Epithelial cell of proximal tubule (primary cell): ENCODE results near the gene PAPOLA. TPM values are rescaled to one million over a fixed set of nuclear protein-coding genes. Genes with fewer than 3 reads are reported as not detected.

Experiments
- DNase-seq: peaks from one replicate; pipeline ENCODE4 v3.0.0-alpha.2; 2011; ENCODE audit warnings: low read depth
- H3K4me3 ChIP-seq: 2 replicates; pipeline ENCODE4 v1.5.1; 2011; ENCODE audit warnings: low read depth, mild to moderate bottlenecking, low read length
- total RNA-seq: library from RNA; depleted of rRNA; stranded (reverse); fragments of >200 nt; gene quantifications from 2 replicates; pipeline ENCODE4 v1.2.3, GENCODE V29; 2015
- TF ChIP-seq, protein P1 (sequence below): conservative IDR thresholded peaks from 2 replicates; pipeline ENCODE4 v1.5.1; 2012; ENCODE audit warnings: low read depth, mild to moderate bottlenecking, low read length

Gene PAPOLA
- total RNA-seq, 1 donor from 2014 or later = 57.7 TPM

DNA sequence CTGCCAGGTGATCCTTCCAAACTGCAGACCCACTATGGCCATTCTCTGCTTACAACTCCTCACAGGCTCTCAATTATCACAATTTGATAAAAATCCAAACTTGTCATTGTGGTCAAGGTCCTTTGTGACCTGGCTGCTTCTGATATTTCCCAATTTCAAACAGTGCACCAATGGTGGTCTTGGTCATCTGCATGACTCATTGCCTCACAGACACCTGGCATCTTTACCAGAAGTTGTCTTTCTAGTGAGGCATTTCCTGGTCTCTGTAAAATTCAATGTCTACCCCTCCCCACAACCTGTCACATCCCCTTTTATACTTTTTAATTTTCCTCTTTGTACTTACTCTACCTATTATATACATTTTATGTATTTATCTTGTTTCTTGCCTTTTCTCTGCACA is 17.8 kb upstream of the PAPOLA start:
- no peak overlapping the region for H3K4me3 ChIP-seq
- TF ChIP-seq, protein P1, sequence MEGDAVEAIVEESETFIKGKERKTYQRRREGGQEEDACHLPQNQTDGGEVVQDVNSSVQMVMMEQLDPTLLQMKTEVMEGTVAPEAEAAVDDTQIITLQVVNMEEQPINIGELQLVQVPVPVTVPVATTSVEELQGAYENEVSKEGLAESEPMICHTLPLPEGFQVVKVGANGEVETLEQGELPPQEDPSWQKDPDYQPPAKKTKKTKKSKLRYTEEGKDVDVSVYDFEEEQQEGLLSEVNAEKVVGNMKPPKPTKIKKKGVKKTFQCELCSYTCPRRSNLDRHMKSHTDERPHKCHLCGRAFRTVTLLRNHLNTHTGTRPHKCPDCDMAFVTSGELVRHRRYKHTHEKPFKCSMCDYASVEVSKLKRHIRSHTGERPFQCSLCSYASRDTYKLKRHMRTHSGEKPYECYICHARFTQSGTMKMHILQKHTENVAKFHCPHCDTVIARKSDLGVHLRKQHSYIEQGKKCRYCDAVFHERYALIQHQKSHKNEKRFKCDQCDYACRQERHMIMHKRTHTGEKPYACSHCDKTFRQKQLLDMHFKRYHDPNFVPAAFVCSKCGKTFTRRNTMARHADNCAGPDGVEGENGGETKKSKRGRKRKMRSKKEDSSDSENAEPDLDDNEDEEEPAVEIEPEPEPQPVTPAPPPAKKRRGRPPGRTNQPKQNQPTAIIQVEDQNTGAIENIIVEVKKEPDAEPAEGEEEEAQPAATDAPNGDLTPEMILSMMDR = no peak
- no peak for DNase-seq

DNA sequence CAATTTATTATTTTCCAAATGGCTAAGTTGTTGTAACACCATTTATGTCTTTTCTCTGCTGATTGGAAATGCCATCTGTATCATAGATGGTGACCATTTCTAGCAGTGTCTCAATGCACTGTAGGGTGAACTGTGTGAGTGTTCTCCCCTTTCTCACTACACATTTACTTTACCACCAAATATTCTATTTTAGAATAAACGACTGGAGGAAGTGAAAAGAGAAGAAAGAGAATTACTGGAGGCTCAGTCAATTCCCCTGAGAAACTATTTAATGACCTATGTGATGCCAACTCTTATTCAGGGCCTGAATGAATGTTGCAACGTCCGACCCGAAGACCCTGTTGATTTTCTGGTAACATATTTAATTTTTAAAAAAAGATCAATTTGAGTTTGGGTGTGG is 15.5 kb upstream of the PAPOLA start:
- TF ChIP-seq, protein P1 = no peak
- DNase-seq = no peak
- no peak overlapping the region for H3K4me3 ChIP-seq

DNA sequence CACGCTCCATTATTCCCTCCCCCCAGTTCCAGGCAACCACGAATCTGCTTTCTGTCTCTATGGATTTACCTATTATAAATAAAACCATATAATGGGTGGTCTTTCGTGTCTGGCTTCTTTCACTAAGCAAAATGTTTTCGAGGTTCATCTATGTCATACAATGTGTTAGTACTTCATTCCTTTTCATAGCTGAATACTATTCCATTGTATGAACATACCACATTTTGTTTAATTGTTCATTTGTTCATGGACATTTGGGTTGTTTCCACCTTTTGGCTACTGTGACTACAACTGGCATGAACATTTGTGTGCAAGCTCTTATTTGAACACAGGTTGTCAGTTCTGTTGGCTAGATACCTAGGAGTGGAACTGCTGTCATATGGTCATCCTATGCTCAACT is 12.9 kb upstream of the PAPOLA start:
- no peak overlapping the region for H3K4me3 ChIP-seq
- DNase-seq = no peak
- TF ChIP-seq, protein P1 = no peak

- no peak overlapping the region for H3K4me3 ChIP-seq
- TF ChIP-seq, protein P1 = no peak
- no peak for DNase-seq
These were observed 9.0 kb upstream of the PAPOLA start for GRCh38 chr14:96493178-96493577.

- no peak overlapping the region for H3K4me3 ChIP-seq
- TF ChIP-seq, protein P1 = no peak
- DNase-seq = no peak
These were observed 7.9 kb upstream of the PAPOLA start for GRCh38 chr14:96494331-96494730.

GRCh38 chr14:96497087-96497486 is 5.1 kb upstream of the PAPOLA start:
- DNase-seq = no peak
- TF ChIP-seq, protein P1 = no peak
- H3K4me3 ChIP-seq = no peak overlapping the region

- no peak for DNase-seq
- H3K4me3 ChIP-seq = no peak overlapping the region
- TF ChIP-seq, protein P1 = no peak
These were observed 4.6 kb upstream of the PAPOLA start for GRCh38 chr14:96497586-96497985.
